Measurements from ENCODE around the gene ZNF718.
"Not testable (repeated sequence)": the region's sequence is repeated elsewhere in the genome, so short reads cannot be mapped to it uniquely, and the experiment has no call there.

Gene ZNF718

DNA sequence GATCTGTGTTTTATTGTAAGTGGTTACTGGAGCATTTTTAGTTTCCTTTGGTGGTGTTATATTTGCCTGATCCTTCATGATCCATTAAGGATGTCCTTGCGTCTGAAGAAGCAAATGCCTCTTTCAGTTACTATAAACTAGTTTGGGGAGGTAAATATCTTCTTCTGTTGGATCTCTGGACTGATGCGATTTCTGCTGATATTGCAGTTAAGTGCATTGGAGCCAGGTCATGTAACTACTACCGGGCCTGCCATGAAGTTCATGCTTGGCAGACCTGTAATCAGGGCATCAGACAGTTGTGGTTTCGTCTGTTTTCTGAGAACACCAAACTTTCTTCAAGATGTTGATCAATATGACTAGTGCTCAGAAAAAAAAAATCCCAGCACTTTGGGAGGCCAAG, 22.9 kb downstream of the ZNF718 start:
- Histone ChIP-seq H3K9me2 (replicated peaks; ENCODE audit: control insufficient read depth, low read length) (no peaks in the 10 kb centered on the region), H3K27me3 (ENCODE audit: control insufficient read depth, low read length) (no peaks in the 10 kb centered on the region), H3K4me3 (ENCODE audit: low read length) (no peak overlapping the region), H3K36me3 (ENCODE audit: control insufficient read depth, low read length) (peaks cover 73% of the 10 kb centered on the region), H3F3A (ENCODE audit: control insufficient read depth, insufficient read depth) (peaks cover 4% of the 10 kb centered on the region), H4K20me1 (ENCODE audit: control insufficient read depth, insufficient read depth, low read depth, low read length) (no peaks in the 10 kb centered on the region), H3K79me2 (ENCODE audit: control insufficient read depth, low read length) (peaks cover 75% of the 10 kb centered on the region), H3K4me1 (ENCODE audit: control insufficient read depth, low read length) (no peaks in the 10 kb centered on the region), H3K4me2 (ENCODE audit: low read length) (no peak overlapping the region), H3K27ac (ENCODE audit: low read depth, low read length) (no peak overlapping the region), H3K9me3 (ENCODE audit: control insufficient read depth, insufficient read depth, low read length) (peaks cover 40% of the 10 kb centered on the region; the same call in 1 of the 2 replicates)
- TF ChIP-seq CTCF (IDR thresholded peaks at IDR 0.05; ENCODE audit: low read depth, low read length, poor library complexity, severe bottlenecking) (no peak), EZH2phosphoT487 (IDR thresholded peaks at IDR 0.05; ENCODE audit: borderline replicate concordance, low read length) (no peak)

- no peaks in the 10 kb centered on the region for H3K9me2 ChIP-seq (replicated peaks; ENCODE audit: control insufficient read depth, low read length)
- H3K36me3 ChIP-seq (ENCODE audit: control insufficient read depth, low read length), result peaks cover 34% of the 10 kb centered on the region
- no peaks in the 10 kb centered on the region for H3K4me1 ChIP-seq (ENCODE audit: control insufficient read depth, low read length)
- H3K27me3 ChIP-seq (ENCODE audit: control insufficient read depth, low read length), result no peaks in the 10 kb centered on the region
- H3K4me3 ChIP-seq (ENCODE audit: low read length), result no peak overlapping the region
- H3K4me2 ChIP-seq (ENCODE audit: low read length), result no peak overlapping the region
- TF ChIP-seq CTCF (IDR thresholded peaks at IDR 0.05; ENCODE audit: low read depth, low read length, poor library complexity, severe bottlenecking), result no peak
- H3K27ac ChIP-seq (ENCODE audit: low read depth, low read length), result no peak overlapping the region
- no peaks in the 10 kb centered on the region for H3F3A ChIP-seq (ENCODE audit: control insufficient read depth, insufficient read depth)
- H4K20me1 ChIP-seq (ENCODE audit: control insufficient read depth, insufficient read depth, low read depth, low read length), result no peaks in the 10 kb centered on the region
- H3K9me3 ChIP-seq (ENCODE audit: control insufficient read depth, insufficient read depth, low read length), result peaks cover 54% of the 10 kb centered on the region
- peaks cover 5% of the 10 kb centered on the region; the same call in 1 of the 2 replicates for H3K79me2 ChIP-seq (ENCODE audit: control insufficient read depth, low read length)
These were observed 37.4 kb downstream of the ZNF718 start for GRCh38 chr4:161496-162284.

DNA sequence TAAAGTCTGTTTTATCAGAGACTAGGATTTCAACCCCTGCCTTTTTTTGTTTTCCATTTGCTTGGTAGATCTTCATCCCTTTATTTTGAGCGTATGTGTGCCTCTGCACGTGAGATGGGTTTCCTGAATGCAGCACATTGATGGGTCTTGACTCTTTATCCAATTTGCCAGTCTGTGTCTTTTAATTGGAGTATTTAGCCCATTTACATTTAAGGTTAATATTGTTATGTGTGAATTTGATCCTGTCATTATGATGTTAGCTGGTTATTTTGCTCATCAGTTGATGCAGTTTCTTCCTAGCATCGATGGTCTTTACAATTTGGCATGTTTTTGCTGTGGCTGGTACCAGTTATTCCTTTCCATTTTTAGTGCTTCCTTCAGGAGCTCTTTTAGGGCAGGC, 45.3 kb downstream of the ZNF718 start:
- not testable (repeated sequence) for H3K36me3 ChIP-seq (ENCODE audit: control insufficient read depth, low read length); H3K4me3 ChIP-seq (ENCODE audit: low read length); H3F3A ChIP-seq (ENCODE audit: control insufficient read depth, insufficient read depth); H4K20me1 ChIP-seq (ENCODE audit: control insufficient read depth, insufficient read depth, low read depth, low read length); H3K9me2 ChIP-seq (replicated peaks; ENCODE audit: control insufficient read depth, low read length); H3K79me2 ChIP-seq (ENCODE audit: control insufficient read depth, low read length); H3K27me3 ChIP-seq (ENCODE audit: control insufficient read depth, low read length); H3K27ac ChIP-seq (ENCODE audit: low read depth, low read length); H3K4me1 ChIP-seq (ENCODE audit: control insufficient read depth, low read length); H3K4me2 ChIP-seq (ENCODE audit: low read length)
- H3K9me3 ChIP-seq (ENCODE audit: control insufficient read depth, insufficient read depth, low read length), result peaks cover 11% of the 10 kb centered on the region; the same call in 1 of the 2 replicates

DNA sequence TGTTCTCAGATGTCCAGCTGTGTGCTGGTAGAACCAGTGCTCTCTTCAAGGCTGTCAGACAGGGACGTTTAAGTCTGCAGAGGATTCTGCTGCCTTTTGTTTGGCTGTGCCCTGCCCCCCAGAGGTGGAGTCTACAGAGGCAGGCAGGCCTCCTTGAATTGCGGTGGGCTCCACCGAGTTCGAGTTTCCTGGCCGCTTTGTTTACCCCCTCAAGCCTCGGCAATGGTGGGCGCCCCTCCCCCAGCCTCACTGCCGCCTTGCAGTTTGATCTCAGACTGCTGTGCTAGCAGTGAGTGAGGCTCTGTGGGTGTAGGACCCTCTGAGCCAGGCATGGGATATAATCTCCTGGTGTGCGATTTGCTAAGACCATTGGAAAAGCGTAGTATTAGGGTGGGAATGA, 47.0 kb downstream of the ZNF718 start:
- peaks cover 11% of the 10 kb centered on the region; the same call in 1 of the 2 replicates for H3K9me3 ChIP-seq (ENCODE audit: control insufficient read depth, insufficient read depth, low read length)
- not testable (repeated sequence) for H3K4me2 ChIP-seq (ENCODE audit: low read length); H3K4me1 ChIP-seq (ENCODE audit: control insufficient read depth, low read length); H3K79me2 ChIP-seq (ENCODE audit: control insufficient read depth, low read length); H3K27ac ChIP-seq (ENCODE audit: low read depth, low read length); H3F3A ChIP-seq (ENCODE audit: control insufficient read depth, insufficient read depth); H3K9me2 ChIP-seq (replicated peaks; ENCODE audit: control insufficient read depth, low read length); H4K20me1 ChIP-seq (ENCODE audit: control insufficient read depth, insufficient read depth, low read depth, low read length); H3K27me3 ChIP-seq (ENCODE audit: control insufficient read depth, low read length); H3K4me3 ChIP-seq (ENCODE audit: low read length); H3K36me3 ChIP-seq (ENCODE audit: control insufficient read depth, low read length)

Data from DOHH2 (cell line).